ENCODE data around the gene FZD8.

The FZD8 gene

GRCh38 chr10:35685402-35685801 lies 43.3 kb upstream of the FZD8 start:
- Histone ChIP-seq H4K20me1 (ENCODE audit: insufficient read depth, low read length) (no peaks in the 10 kb centered on the region), H3K27ac (ENCODE audit: low read length) (no peak overlapping the region), H3K79me2 (ENCODE audit: low read length) (no peaks in the 10 kb centered on the region), H3K27me3 (replicated peaks; ENCODE audit: insufficient read depth, low read length) (no peaks in the 10 kb centered on the region), H3F3A (ENCODE audit: insufficient read depth, low read length) (no peaks in the 10 kb centered on the region), H3K36me3 (replicated peaks; ENCODE audit: insufficient read depth, low read length) (no peaks in the 10 kb centered on the region), H3K9ac (ENCODE audit: low read length) (no peak overlapping the region), H3K9me3 (replicated peaks; ENCODE audit: insufficient read depth, low read length) (no peaks in the 10 kb centered on the region), H3K4me3 (ENCODE audit: low read length) (no peak overlapping the region), H3K4me2 (ENCODE audit: low read depth, low read length) (no peak overlapping the region), H3K4me1 (ENCODE audit: low read length) (no peaks in the 10 kb centered on the region), H3K9me2 (replicated peaks; ENCODE audit: insufficient read depth, low read length) (no peaks in the 10 kb centered on the region), H2AFZ (ENCODE audit: low read length) (no peak overlapping the region)
- DNase-seq: no peak
- no peak for TF ChIP-seq EZH2 (optimal IDR thresholded peaks at IDR 0.05; ENCODE audit: low read depth, low read length)
- no peak for TF ChIP-seq EZH2phosphoT487 (IDR thresholded peaks at IDR 0.05; ENCODE audit: low read length)
- TF ChIP-seq CTCF (IDR thresholded peaks at IDR 0.05; ENCODE audit: low read length): no peak

- Histone ChIP-seq H3K9me3 (replicated peaks; ENCODE audit: insufficient read depth, low read length) (no peaks in the 10 kb centered on the region), H3K4me3 (ENCODE audit: low read length) (no peak overlapping the region), H3F3A (ENCODE audit: insufficient read depth, low read length) (no peaks in the 10 kb centered on the region), H3K79me2 (ENCODE audit: low read length) (no peaks in the 10 kb centered on the region), H3K4me1 (ENCODE audit: low read length) (no peaks in the 10 kb centered on the region), H3K4me2 (ENCODE audit: low read depth, low read length) (no peak overlapping the region), H3K9me2 (replicated peaks; ENCODE audit: insufficient read depth, low read length) (no peaks in the 10 kb centered on the region), H3K36me3 (replicated peaks; ENCODE audit: insufficient read depth, low read length) (no peaks in the 10 kb centered on the region), H3K9ac (ENCODE audit: low read length) (no peak overlapping the region), H4K20me1 (ENCODE audit: insufficient read depth, low read length) (no peaks in the 10 kb centered on the region), H3K27ac (ENCODE audit: low read length) (no peak overlapping the region), H2AFZ (ENCODE audit: low read length) (no peak overlapping the region), H3K27me3 (replicated peaks; ENCODE audit: insufficient read depth, low read length) (no peaks in the 10 kb centered on the region)
- DNase-seq: no peak
- TF ChIP-seq EZH2 (optimal IDR thresholded peaks at IDR 0.05; ENCODE audit: low read depth, low read length) (no peak), EZH2phosphoT487 (IDR thresholded peaks at IDR 0.05; ENCODE audit: low read length) (no peak), CTCF (IDR thresholded peaks at IDR 0.05; ENCODE audit: low read length) (no peak)
Observed at GRCh38 chr10:35684586-35684985, 42.5 kb upstream of the FZD8 start.

GRCh38 chr10:35675846-35676245 lies 33.8 kb upstream of the FZD8 start:
- no peaks in the 10 kb centered on the region for H4K20me1 ChIP-seq (ENCODE audit: insufficient read depth, low read length)

More at GRCh38 chr10:35675846-35676245, 33.8 kb upstream of the FZD8 start:
- Histone ChIP-seq H3K9me2 (replicated peaks; ENCODE audit: insufficient read depth, low read length) (no peaks in the 10 kb centered on the region), H3K4me2 (ENCODE audit: low read depth, low read length) (no peak overlapping the region), H3K4me3 (ENCODE audit: low read length) (no peak overlapping the region), H3K36me3 (replicated peaks; ENCODE audit: insufficient read depth, low read length) (no peaks in the 10 kb centered on the region), H3K4me1 (ENCODE audit: low read length) (peaks cover 15% of the 10 kb centered on the region), H3K9me3 (replicated peaks; ENCODE audit: insufficient read depth, low read length) (no peaks in the 10 kb centered on the region), H3K79me2 (ENCODE audit: low read length) (no peaks in the 10 kb centered on the region), H3K9ac (ENCODE audit: low read length) (no peak overlapping the region), H3F3A (ENCODE audit: insufficient read depth, low read length) (no peaks in the 10 kb centered on the region), H3K27ac (ENCODE audit: low read length) (no peak overlapping the region), H3K27me3 (replicated peaks; ENCODE audit: insufficient read depth, low read length) (no peaks in the 10 kb centered on the region), H2AFZ (ENCODE audit: low read length) (no peak overlapping the region)
- DNase-seq: no peak
- TF ChIP-seq EZH2phosphoT487 (IDR thresholded peaks at IDR 0.05; ENCODE audit: low read length): no peak
- no peak for TF ChIP-seq CTCF (IDR thresholded peaks at IDR 0.05; ENCODE audit: low read length)
- TF ChIP-seq EZH2 (optimal IDR thresholded peaks at IDR 0.05; ENCODE audit: low read depth, low read length): no peak
